ENCODE results near the gene ZNF337.

DNA sequence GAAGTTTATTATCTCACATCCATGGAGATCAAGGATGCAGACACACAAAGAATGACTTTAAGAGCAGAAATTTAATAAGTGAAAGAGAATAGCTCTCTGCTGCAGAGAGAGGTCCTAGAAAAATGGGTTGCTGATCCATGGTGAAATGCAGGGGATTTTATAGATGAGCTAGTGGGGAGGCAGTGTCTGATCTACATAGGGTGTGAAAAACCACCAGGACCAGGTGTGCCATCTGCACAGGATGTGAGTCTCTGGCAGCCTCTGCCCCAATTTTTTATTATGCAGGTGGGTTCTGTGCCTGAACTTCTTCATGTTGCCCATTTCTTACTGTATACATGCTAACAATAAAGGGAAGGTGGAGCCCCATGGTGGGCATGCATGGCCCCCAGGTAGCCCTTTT is 52.9 kb downstream of the ZNF337 start:
- TF ChIP-seq, protein P1, sequence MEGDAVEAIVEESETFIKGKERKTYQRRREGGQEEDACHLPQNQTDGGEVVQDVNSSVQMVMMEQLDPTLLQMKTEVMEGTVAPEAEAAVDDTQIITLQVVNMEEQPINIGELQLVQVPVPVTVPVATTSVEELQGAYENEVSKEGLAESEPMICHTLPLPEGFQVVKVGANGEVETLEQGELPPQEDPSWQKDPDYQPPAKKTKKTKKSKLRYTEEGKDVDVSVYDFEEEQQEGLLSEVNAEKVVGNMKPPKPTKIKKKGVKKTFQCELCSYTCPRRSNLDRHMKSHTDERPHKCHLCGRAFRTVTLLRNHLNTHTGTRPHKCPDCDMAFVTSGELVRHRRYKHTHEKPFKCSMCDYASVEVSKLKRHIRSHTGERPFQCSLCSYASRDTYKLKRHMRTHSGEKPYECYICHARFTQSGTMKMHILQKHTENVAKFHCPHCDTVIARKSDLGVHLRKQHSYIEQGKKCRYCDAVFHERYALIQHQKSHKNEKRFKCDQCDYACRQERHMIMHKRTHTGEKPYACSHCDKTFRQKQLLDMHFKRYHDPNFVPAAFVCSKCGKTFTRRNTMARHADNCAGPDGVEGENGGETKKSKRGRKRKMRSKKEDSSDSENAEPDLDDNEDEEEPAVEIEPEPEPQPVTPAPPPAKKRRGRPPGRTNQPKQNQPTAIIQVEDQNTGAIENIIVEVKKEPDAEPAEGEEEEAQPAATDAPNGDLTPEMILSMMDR (IDR thresholded peaks at IDR 0.05; ENCODE audit: extremely low read depth in 1 of 2, insufficient read depth in 1 of 2, low read depth in 1 of 2, low read length in 2 of 2) = no peak
- TF ChIP-seq JUN (IDR thresholded peaks at IDR 0.05; ENCODE audit: borderline replicate concordance, insufficient read depth, insufficient read length, low read depth) = no peak
- TF ChIP-seq EZH2 (IDR thresholded peaks at IDR 0.05; ENCODE audit: borderline replicate concordance, low read depth, low read length, severe bottlenecking) = no peak

Data from endothelial cell of umbilical vein (primary cell).